Measurements from ENCODE around the gene SLC37A4. TPM values are rescaled to one million over a fixed set of nuclear protein-coding genes. Genes with fewer than 3 reads are reported as not detected.

SLC37A4 gene
- total RNA-seq, 1 donor from 2014 or later: 13.6 TPM

GRCh38 chr11:119027561-119028345 lies 2.9 kb downstream of the SLC37A4 start:
- H3K27ac Mint-ChIP-seq (ENCODE audit: unreplicated experiment): peak overlapping the region; percentile 49
- H3K9me3 Mint-ChIP-seq (ENCODE audit: low read depth): no peaks in the 10 kb centered on the region
- peaks cover 9% of the 10 kb centered on the region for H3K36me3 Mint-ChIP-seq (ENCODE audit: low read depth)
- DNase-seq (ENCODE audit: low spot score): peak; percentile 52
- peaks cover 20% of the 10 kb centered on the region for H3K4me1 Mint-ChIP-seq (ENCODE audit: low read depth)
- no peaks in the 10 kb centered on the region for H3K27me3 Mint-ChIP-seq (ENCODE audit: low read depth)
- no peak overlapping the region for H3K4me3 Mint-ChIP-seq (ENCODE audit: unreplicated experiment)
- TF ChIP-seq, protein P1, sequence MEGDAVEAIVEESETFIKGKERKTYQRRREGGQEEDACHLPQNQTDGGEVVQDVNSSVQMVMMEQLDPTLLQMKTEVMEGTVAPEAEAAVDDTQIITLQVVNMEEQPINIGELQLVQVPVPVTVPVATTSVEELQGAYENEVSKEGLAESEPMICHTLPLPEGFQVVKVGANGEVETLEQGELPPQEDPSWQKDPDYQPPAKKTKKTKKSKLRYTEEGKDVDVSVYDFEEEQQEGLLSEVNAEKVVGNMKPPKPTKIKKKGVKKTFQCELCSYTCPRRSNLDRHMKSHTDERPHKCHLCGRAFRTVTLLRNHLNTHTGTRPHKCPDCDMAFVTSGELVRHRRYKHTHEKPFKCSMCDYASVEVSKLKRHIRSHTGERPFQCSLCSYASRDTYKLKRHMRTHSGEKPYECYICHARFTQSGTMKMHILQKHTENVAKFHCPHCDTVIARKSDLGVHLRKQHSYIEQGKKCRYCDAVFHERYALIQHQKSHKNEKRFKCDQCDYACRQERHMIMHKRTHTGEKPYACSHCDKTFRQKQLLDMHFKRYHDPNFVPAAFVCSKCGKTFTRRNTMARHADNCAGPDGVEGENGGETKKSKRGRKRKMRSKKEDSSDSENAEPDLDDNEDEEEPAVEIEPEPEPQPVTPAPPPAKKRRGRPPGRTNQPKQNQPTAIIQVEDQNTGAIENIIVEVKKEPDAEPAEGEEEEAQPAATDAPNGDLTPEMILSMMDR (IDR thresholded peaks at IDR 0.05): no peak

DNA sequence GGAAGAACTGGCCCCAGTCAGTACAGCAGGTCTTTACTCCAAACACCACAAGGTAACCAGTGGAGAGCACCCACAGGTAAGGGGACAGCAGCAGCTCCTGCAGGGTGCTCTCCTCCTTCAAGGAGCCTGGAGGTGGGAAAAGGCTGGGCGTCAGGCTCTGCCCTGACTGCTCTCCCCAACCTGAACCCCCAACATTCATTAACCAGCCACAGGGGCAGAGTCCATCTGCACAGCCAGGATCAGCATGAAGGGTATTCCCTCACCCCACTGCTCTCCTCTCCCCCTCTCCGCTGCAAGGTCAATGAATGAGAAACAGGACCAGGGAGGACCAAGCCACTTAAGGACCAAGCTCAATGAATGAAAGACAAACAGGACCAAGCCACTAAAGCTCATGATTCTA lies 3.7 kb downstream of the SLC37A4 start:
- TF ChIP-seq, protein P1 (IDR thresholded peaks at IDR 0.05): no peak
- Mint-ChIP-seq H3K4me1 (ENCODE audit: low read depth) (peaks cover 20% of the 10 kb centered on the region), H3K36me3 (ENCODE audit: low read depth) (peaks cover 11% of the 10 kb centered on the region), H3K9me3 (ENCODE audit: low read depth) (no peaks in the 10 kb centered on the region), H3K27me3 (ENCODE audit: low read depth) (no peaks in the 10 kb centered on the region), H3K27ac (ENCODE audit: unreplicated experiment) (no peak overlapping the region), H3K4me3 (ENCODE audit: unreplicated experiment) (no peak overlapping the region)
- DNase-seq (ENCODE audit: low spot score): peak; percentile 32

GRCh38 chr11:119025978-119026766 lies 4.5 kb downstream of the SLC37A4 start:
- Mint-ChIP-seq H3K4me1 (ENCODE audit: low read depth) (peaks cover 24% of the 10 kb centered on the region), H3K9me3 (ENCODE audit: low read depth) (no peaks in the 10 kb centered on the region), H3K27ac (ENCODE audit: unreplicated experiment) (no peak overlapping the region), H3K36me3 (ENCODE audit: low read depth) (peaks cover 11% of the 10 kb centered on the region), H3K4me3 (ENCODE audit: unreplicated experiment) (no peak overlapping the region), H3K27me3 (ENCODE audit: low read depth) (no peaks in the 10 kb centered on the region)
- peak; percentile 72 for DNase-seq (ENCODE audit: low spot score)
- TF ChIP-seq, protein P1 (IDR thresholded peaks at IDR 0.05): no peak

- Mint-ChIP-seq H3K27me3 (ENCODE audit: low read depth) (no peaks in the 10 kb centered on the region), H3K27ac (ENCODE audit: unreplicated experiment) (peak overlapping the region; percentile 24), H3K4me1 (ENCODE audit: low read depth) (peaks cover 24% of the 10 kb centered on the region), H3K36me3 (ENCODE audit: low read depth) (peaks cover 11% of the 10 kb centered on the region), H3K9me3 (ENCODE audit: low read depth) (no peaks in the 10 kb centered on the region), H3K4me3 (ENCODE audit: unreplicated experiment) (no peak overlapping the region)
- DNase-seq (ENCODE audit: low spot score): no peak
- TF ChIP-seq, protein P1 (IDR thresholded peaks at IDR 0.05): no peak
These were observed 5.1 kb downstream of the SLC37A4 start for GRCh38 chr11:119025541-119025940.

DNA sequence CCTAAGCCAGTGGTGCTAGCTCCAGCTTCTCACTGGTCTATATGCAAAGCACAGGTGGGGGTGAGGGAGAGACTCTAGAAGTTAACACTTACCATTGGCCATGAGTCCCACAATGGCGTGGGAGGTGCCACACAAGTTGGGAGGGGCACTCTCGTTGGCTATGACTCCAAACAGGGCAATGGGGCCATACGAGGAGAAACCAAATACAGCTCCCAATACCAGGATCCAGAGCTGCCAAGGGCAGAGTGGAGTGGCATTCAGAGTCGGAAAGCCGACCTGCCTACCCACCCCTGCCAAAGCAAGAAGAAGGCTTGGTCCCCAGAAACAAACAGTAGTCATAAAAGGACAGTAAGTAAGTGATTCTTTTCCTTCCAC lies 5.6 kb downstream of the SLC37A4 start:
- H3K27me3 Mint-ChIP-seq (ENCODE audit: low read depth): no peaks in the 10 kb centered on the region
- no peak overlapping the region for H3K4me3 Mint-ChIP-seq (ENCODE audit: unreplicated experiment)

More for the DNA sequence above, 5.6 kb downstream of the SLC37A4 start:
- H3K36me3 Mint-ChIP-seq (ENCODE audit: low read depth): peaks cover 12% of the 10 kb centered on the region
- TF ChIP-seq, protein P1 (IDR thresholded peaks at IDR 0.05): no peak
- DNase-seq (ENCODE audit: low spot score): peak; percentile 41
- H3K9me3 Mint-ChIP-seq (ENCODE audit: low read depth): no peaks in the 10 kb centered on the region
- peaks cover 29% of the 10 kb centered on the region for H3K4me1 Mint-ChIP-seq (ENCODE audit: low read depth)
- peak overlapping the region; percentile 24 for H3K27ac Mint-ChIP-seq (ENCODE audit: unreplicated experiment)
